Adrenal gland (tissue), 5 donors: ENCODE data around the gene PPP6C.

Source experiments
- CTCF ChIP-seq, 6 experiments: fragments of 450-650 bp in 4 of 6; fragments of 200-600 bp in 2 of 6; sonication (generic) in 1 of 6; IDR thresholded peaks; 1 replicate in 5 of 6; 2 replicates in 1 of 6; pipeline versions ENCODE4 v1.5.1 to v1.8.0; 2016 to 2021; ENCODE audit warnings: antibody characterized with exemption in 6 of 6, mild to moderate bottlenecking in 2 of 6, moderate library complexity in 1 of 6
- POLR2A ChIP-seq, 2 donors: fragments of 450-650 bp; IDR thresholded peaks; one replicate each; pipeline ENCODE4 v1.6.1; 2017; ENCODE audit warnings: antibody characterized with exemption in 2 of 2, mild to moderate bottlenecking in 2 of 2, moderate library complexity in 1 of 2
- donor health status: DM: no; HTN: no; CAD: no.

- TF ChIP-seq CTCF (IDR thresholded peaks at IDR 0.05), result no peak
- TF ChIP-seq POLR2A (IDR thresholded peaks at IDR 0.05), result no peak
Observed at GRCh38 chr9:125099816-125100215, 89.8 kb downstream of the PPP6C start.
